GM19324 (cell line): ENCODE data around the gene KLRC3.
"Not testable (repeated sequence)": the region's sequence is repeated elsewhere in the genome, so short reads cannot be mapped to it uniquely, and the experiment has no call there.

Experiments
- ATAC-seq: cut with Tn5 transposase; IDR thresholded peaks from one replicate; pipeline ENCODE4 v1.9.1; 2021; ENCODE audit warnings: mild to moderate bottlenecking, moderate library complexity; ENCODE audit not compliant: unreplicated experiment, low FRiP score

The KLRC3 gene

DNA sequence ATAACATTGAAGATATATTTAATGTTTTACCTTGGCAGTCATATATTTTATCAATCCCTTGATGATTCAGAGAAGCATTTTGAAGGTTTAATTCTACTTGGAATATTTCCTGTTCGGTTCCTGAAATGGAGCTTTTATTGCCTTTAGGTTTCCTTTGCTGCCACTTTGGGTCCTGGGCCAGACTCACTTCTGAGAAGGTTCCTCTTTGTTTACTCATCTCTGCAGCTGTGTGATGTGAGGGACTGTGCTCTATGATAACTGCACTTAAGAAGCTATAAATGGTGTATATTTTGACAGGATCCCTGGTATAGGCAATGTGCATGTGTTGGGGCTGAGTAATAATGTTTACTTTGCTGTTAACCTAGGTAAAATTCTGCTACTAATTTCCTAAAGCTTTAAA lies at the start of gene KLRC3:
TSS of gene KLRC3 (minus strand) at position 262 of the 400 bp plus-strand sequence. CDS start at position 217, 45 bp downstream.
- not testable (repeated sequence) for ATAC-seq

DNA sequence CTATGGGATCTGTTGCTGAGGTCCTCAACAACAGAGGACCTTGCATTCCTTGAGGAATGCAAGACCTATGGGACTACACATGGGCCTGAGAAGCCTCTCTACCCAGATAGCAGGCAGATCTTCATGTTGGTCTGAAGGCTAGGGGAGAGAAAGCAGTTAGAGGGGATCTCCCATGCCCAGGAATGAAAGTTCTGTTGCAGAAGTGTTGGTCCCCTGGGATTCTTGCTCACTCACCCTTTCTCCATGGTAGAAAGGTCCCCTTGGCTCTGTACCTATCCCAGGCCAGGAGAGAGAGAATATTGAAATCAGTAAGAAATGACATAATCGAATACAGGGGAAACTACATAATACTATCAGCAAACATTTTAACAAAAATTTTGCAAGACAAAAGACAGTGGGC lies 49.3 kb upstream of the KLRC3 start:
- ATAC-seq, result no peak

DNA sequence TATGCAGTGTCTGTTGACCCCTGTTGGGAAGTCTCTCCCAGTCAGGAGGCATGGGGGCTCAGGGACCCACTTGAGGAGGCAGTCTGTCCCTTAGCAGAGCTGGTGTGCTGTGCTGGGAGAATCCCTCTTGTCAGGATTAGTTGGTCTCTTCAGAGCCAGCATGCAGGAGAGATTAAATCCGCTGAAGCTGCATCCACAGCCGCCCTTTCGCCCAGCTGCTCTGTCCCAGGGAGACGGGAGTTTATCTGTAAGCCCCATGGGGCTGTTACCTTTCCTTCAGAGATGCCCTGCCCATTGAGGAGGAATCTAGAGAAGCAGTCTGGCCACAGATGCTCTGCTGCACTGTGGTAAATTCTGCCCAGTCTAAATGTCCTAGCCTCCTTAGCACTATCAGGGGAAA lies 45.9 kb upstream of the KLRC3 start:
- ATAC-seq, result no peak

- ATAC-seq, result no peak
These were observed 37.4 kb upstream of the KLRC3 start for GRCh38 chr12:10457760-10458159.

DNA sequence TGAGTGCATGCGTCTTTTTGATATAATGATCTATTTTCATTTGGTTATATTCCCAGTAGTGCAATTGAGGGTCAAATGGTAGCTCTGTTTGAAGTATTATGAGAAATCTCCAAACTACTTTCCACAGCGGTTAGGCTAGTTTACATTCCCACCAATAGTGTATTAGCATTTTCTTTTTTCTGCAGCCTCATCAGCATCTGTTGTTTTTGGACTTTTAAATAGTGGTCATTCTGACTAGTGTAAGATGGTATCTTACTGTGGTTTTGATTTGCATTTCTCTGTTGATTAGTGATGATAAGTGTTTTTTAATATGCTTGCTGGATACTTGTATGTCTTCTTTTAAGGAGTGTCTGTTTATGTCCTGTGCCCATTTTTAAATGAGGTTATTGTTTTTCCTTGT lies 36.5 kb upstream of the KLRC3 start:
- no peak for ATAC-seq

DNA sequence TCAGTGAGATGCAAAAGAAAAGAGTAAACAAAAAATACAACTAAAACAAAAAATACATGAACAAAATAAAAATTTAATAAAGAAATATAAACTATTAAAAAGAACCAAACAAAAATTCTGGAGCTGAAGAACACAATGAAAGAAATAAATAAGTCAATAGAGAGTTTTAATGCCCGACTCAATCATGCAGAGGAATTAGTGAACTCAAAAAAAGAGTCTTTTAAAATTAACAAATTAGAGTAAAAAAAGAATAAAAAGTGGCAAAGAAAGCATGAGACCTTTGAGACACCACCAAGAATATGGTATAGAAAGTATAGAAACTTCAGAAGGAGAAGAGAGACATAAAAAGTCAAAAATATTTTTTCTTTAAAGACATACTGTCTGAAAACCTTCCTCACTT lies 35.4 kb upstream of the KLRC3 start:
- no peak for ATAC-seq

DNA sequence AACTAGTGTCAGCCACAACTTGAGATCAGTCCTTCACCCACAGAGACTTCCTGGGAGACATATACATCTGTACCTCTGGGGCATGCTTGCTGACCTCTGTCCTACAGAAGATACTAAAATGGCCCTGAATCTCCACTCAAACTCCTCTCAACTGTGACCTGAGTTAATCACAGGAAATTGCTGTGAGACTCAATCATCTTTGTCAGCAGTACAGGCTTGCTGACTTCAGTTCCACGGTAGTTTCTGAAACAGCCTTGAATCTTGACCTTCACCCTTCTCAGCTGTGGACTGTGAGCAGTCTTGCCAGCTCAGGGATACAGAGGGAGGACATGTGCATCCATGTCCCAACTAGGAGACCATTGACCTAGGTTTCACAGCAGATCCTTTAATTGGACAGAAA lies 34.1 kb upstream of the KLRC3 start:
- no peak for ATAC-seq

GRCh38 chr12:10453156-10453555 lies 32.8 kb upstream of the KLRC3 start, which contains the start of gene KLRC1:
Gene KLRC1, minus strand, starts transcription at chr12:10453377. Its CDS starts 2,221 bp downstream, at chr12:10451156.
- ATAC-seq, result no peak

DNA sequence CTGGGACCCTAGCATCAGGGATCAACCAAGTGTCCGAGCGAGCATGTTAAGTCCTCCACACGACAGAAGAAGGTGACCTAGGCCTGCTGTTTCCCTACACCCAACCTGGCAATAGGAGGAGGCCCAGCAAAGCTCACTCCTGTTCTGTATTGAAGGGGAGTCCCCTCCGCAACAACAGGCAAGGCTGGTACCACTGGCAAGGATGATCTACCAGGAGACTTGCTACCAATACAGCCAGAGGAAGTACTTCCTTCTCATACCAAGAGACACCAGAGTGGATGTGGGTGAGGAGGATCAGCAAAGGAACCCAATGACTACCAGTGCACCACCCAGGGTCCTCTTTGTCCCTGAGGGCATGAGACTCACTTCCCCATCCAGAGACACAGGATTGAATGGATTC lies 27.8 kb upstream of the KLRC3 start:
- ATAC-seq, result no peak

GRCh38 chr12:10446052-10446451 lies 25.7 kb upstream of the KLRC3 start:
- not testable (repeated sequence) for ATAC-seq

- not testable (repeated sequence) for ATAC-seq
These were observed 20.7 kb upstream of the KLRC3 start for GRCh38 chr12:10441144-10441543.

DNA sequence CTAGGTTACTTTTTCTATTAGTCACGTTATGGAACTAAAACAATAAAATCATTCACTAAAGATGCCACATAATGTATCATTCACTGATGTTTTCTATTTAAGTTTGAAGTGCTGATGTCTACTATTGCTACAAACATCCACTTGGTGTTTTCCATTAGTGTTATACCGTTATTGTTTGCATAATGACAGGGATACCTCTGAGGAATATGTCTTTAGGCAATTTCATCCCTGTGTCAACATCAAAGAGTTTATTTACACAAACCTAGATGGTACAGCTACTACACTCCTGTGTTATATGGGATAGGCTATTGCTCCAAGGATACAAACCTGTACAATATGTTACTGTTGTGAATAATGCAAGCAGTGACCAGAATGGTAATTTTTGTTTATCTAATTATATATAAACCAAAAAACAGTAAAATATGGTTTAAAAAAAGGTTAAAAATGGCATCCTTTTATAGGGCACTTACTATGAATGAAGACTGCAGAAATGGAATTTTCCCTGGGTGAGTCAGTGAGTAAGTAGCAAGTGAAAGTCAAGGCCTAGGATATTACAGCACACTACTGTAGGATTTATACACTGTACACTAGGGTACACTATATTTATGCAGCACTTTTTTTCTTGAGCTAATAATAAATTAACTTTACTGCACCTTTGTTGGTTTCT lies 19.3 kb upstream of the KLRC3 start:
- ATAC-seq, result not testable (repeated sequence)

DNA sequence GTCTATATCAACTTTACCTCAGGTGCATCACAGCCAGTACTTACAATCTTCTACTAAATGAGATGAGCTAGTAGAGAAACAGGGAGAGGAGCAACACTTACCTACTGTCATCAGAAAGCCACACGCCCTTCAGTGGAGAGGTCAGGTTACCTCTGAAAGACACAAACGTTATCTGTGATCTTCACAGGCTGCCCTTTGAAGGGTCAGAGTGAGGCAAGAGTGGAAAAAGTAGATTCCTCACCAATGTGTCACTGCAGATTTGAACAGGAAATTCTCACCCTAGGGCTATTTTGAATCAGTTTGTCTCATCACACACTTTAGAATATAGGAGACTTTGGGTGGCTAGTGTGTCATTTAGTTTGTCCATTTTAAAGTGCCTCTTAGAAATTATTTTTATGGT lies 17.2 kb upstream of the KLRC3 start:
- not testable (repeated sequence) for ATAC-seq

DNA sequence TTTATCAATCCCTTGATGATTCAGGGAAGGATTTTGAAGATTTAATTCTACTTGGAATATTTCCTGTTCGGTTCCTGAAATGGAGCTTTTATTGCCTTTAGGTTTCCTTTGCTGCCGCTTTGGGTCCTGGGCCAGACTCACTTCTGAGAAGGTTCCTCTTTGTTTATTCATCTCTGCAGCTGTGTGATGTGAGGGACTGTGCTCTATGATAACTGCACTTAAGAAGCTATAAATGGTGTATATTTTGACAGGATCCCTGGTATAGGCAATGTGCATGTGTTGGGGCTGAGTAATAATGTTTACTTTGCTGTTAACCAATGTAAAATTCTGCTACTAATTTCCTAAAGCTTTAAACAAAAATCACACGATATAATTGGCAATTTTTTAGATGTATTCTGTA lies 15.4 kb upstream of the KLRC3 start, which contains the start of gene KLRC2:
TSS of gene KLRC2 (minus strand) at position 195 of the 400 bp plus-strand sequence. CDS start at position 171, 24 bp downstream.
- not testable (repeated sequence) for ATAC-seq

GRCh38 chr12:10430623-10431022 lies 10.2 kb upstream of the KLRC3 start:
- not testable (repeated sequence) for ATAC-seq

DNA sequence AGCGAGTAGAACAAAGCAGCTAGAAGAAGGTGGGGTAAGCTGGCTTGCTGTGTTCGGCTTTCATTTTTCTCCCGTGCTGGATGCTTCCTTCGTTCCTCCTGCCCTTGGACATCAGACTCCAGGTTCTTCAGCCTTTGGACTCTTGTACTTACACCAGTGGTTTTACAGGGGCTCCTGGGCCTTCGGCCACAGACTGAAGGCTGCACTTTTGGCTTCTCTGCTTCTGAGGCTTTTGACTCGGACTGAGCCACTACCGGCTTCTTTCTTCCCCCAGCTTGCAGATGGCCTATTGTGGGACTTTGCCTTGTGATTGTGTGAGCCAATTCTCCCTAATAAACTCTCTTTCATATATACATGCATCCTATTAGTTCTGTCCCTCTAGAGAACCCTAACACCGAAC lies 5.5 kb upstream of the KLRC3 start:
- not testable (repeated sequence) for ATAC-seq

GRCh38 chr12:10424260-10424899 lies 4.0 kb upstream of the KLRC3 start:
- ATAC-seq, result not testable (repeated sequence)

GRCh38 chr12:10422159-10422558 lies 1.8 kb upstream of the KLRC3 start:
- not testable (repeated sequence) for ATAC-seq

GRCh38 chr12:10409392-10409791 lies 11.0 kb downstream of the KLRC3 start, which contains the start of gene KLRC4:
Gene KLRC4, minus strand, starts transcription at chr12:10409757. Its CDS starts 182 bp downstream, at chr12:10409575.
- no peak for ATAC-seq

- ATAC-seq, result no peak
These were observed 11.6 kb downstream of the KLRC3 start for GRCh38 chr12:10408842-10409241.

DNA sequence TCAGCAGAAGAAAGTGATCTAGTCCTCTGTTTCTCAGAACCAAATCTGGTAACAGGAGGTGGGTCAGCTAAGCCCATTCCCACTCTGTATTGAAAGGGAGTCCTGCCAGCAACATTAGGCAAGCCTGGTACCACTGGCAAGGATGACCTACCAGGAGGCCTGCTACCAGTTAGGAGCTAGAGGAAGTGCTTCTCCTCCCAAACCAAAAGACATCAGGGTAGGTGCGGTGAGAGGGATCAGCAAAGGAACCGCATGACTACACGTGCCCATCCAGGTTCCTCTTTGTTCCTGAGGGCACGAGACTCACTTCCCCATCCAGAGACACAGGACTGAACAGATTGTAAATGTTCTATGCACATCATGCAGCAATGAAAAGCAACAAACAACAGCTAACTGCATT lies 13.7 kb downstream of the KLRC3 start:
- no peak for ATAC-seq

DNA sequence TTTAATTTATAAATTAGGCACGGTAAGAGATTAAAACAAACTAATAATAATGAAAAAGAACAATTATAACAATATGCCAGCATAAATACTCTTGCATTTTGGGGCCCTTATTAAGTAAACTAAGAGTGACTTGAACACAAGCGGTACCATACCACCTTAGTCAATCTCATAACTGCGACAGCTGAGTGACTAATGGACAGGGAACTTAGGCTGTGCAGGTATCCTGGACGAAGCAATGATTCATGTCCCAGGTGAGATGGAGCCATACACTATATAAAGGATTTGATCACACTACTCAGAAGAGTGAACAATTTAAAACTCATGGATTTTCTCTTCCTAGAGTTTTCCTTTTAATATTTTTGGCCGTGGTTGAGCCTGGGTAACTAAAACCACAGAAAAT lies 15.1 kb downstream of the KLRC3 start:
- ATAC-seq, result no peak
